Fibroblast of skin of right biceps (primary cell): ENCODE results near the gene NPBWR2.

Experiments used
- DNase-seq: peaks from one replicate; pipeline ENCODE4 v3.0.0-alpha.2; 2013

NPBWR2 gene

GRCh38 chr20:64055893-64056638 lies 51.3 kb downstream of the NPBWR2 start:
- peak; percentile 41 for DNase-seq

GRCh38 chr20:64055396-64055892 lies 51.9 kb downstream of the NPBWR2 start:
- no peak for DNase-seq

GRCh38 chr20:64053841-64054661 lies 53.3 kb downstream of the NPBWR2 start:
- DNase-seq, result peak; percentile 54
